GM19438 (cell line): Measurements from ENCODE around the gene EDEM2.
"Not testable (repeated sequence)": the region's sequence is repeated elsewhere in the genome, so short reads cannot be mapped to it uniquely, and the experiment has no call there.

Experiments
- ATAC-seq: cut with Tn5 transposase; IDR thresholded peaks from one replicate; pipeline ENCODE4 v1.9.1; 2021; ENCODE audit warnings: low read depth; ENCODE audit not compliant: unreplicated experiment

EDEM2 gene

DNA sequence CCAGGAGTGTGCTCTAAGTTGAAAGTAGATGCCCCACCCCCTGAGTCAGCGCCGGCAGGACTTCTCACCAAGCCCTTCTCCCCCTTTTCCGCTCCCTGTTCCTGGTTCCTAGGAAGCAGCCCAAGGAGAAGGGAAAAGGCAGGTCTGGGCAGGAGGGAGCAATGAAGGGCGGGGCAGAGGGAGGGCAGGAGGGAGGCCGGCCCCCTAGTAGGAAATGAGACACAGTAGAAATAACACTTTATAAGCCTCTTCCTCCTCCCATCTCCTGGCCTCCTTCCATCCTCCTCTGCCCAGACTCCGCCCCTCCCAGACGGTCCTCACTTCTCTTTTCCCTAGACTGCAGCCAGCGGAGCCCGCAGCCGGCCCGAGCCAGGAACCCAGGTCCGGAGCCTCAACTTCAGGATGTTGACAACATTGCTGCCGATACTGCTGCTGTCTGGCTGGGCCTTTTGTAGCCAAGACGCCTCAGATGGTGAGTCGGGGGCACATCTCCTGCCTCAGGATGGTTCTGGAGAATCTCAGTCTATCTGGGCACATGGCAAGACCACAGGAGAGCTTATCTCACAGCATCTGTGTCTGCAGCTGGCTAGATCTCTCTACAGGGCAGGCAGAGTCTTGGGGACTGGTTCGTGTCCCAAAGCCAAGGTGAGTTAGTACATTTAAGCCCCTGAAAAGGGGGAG, 24.8 kb upstream of the EDEM2 start, which contains the start of gene PROCR:
TSS of gene PROCR (plus strand) at position 320 of the 681 bp plus-strand sequence. CDS start at position 403, 83 bp downstream.
- no peak for ATAC-seq

DNA sequence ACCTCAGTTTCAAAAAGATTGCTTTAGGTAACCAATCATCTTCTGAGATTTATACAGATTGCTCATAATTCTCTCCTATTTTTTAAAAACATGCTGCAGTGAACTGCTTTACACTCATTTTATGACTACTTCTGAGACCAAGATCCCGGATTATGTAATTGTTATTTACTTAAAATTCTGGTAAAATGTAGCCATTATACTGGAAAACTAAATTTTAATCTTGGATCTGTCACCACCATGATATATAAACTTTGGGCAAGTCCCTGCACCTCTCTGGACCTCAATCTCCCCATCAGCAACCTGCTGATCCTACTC, 24.3 kb upstream of the EDEM2 start:
- no peak for ATAC-seq

DNA sequence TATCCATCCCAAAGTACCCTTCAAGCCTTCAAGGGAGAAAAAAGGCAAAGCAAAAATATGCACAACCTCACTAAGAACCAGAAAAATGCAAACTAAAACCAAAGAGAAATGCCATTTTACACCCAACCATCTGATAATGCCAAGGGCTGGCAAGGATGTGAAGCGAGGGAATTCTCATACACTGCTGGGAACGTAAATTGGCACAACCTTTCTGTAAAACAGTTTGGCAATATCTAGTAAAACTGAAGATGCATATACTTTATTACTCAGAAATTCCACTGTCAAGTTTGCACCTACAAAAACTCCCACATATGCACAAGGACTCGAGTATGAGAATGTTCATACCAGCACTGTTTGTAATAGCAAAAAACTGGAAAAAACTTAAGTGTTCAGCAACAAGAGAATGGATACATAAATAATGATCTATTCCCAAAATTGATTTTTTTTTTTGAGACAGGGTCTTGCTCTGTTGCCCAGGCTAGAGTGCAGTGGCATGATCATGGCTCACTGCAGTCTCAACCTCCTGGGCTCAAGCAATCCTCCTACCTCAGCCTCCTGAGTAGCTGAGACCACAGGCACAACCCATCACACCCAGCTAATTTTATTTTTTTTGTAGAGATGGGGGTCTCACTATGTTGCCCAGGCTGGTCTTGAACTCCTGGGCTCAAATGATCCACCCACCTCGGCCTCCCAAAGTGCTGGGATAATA, 21.7 kb upstream of the EDEM2 start:
- not testable (repeated sequence) for ATAC-seq

DNA sequence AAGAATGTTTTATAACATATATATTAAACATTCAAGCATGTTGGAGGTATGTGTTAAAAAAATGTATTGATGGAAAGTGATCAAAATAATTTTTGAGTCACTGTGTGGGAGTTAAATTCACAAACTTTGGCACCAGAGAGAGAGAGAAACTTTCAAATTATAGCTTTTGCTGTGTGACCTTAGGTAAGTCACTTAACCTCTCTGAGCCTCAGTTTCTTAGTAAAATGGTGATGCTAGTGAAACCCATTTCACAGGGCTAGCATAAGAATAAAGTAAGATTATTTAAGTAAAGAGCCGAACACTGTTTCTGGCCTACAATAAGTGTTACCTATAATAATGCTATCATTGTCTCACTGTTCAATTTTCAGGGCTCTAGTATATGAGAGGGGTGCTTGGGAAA, 20.7 kb upstream of the EDEM2 start:
- no peak for ATAC-seq

DNA sequence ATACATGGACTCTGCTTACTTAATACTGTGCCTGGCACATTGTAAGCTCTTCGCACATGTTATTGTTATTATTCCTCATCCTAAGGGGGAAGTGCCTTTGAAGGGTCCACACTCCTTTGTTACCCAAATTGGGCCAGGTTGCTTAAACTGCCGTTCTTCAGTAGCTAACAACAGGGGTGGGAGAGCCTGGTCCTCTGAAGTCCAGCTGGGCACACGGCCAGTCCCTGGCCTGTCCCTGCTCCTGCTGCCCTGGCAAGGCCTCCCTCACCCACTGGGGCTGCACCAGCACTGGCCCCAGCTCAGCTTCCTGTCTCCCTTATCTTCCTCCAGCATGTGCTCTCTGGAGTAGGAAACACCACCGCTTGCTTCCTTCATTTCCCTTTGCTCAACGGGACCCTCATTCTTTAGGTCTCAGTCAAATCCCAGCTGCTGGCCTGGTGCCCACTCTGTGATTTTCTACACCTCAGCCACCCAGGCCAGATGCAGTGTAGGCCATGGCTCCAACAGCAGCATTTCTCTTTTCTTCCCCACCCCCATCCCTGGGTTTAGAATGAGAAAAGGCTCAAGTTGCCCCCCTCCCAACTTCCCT, 19.2 kb upstream of the EDEM2 start:
- ATAC-seq, result no peak

DNA sequence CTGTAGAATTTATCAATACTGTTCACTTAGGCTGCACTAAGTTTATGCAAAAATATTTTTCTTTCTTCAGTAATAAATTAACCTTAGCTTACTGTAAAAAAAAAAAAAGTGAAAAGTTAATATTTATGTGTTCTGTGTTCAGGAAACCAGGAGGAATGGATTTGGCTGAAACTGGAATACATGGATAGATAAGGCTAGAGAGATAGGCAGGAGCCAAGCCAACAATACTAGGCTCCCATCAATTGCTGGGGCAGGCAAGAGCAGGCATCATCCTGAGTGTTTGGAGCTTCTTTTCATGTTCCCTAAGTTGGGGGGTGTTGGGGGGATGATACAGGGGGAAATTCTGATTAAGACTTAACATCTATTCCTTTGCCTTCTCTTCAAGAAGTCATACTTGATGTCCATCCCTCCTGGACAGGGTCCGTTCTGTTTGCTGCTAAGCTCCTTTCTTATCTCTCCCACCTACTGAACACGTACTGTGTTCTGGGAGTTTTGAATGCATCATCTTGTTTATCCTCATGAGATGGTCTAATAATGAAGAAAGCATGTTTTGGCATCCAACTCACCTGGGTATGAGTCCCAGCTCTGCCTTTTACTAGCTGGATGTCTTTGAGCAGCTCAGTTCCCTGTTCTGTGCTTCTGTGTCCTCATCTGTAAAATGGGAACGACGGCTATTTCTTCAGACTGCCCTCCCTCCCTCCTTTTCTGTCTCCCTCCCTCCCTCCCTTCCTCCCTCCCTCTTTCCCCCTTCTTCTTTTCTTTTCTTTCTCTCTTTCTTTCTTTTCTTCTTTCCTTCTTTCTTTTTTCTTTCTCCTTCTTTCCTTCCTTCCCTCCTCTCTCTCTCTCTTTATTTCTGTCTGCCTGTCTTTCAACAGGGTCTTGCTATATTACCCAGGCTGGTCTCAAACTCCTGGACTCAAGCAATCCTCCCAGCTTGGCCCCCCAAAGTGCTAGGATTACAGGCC, 18.4 kb upstream of the EDEM2 start:
- ATAC-seq, result no peak

DNA sequence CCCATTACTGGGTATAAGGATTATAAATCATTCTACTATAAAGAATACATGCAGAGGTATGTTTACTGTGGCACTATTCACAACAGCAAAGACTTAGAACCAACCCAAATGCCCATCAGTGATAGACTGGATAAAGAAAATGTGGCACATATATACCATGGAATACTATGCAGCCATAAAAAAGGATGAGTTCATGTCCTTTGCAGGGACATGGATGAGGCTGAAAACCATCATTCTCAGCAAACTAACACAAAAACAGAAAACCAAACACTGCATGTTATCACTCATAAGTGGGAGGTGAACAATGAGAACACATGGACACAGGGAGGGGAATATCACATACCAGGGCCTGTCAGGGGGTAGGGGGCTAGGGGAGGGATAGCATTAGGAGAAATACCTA, 17.4 kb upstream of the EDEM2 start:
- not testable (repeated sequence) for ATAC-seq

DNA sequence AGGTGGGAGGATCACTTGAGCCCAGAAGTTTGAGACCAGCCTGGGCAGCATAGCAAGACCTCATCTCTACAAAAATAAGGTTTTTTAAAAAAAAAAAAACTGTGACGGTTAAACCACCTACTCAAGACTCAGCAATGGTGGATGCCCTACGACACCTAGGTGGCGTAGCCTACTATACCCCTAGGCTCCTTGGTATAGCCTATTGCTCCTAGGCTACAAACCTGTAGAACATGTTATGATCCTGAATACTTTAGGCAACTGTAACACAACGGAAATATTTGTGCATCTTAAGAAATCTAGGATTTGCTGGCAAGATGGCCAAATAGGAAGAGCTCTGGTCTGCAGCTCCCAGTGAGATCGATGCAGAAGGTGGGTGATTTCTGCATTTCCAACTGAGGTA, 13.2 kb upstream of the EDEM2 start:
- ATAC-seq, result not testable (repeated sequence)

DNA sequence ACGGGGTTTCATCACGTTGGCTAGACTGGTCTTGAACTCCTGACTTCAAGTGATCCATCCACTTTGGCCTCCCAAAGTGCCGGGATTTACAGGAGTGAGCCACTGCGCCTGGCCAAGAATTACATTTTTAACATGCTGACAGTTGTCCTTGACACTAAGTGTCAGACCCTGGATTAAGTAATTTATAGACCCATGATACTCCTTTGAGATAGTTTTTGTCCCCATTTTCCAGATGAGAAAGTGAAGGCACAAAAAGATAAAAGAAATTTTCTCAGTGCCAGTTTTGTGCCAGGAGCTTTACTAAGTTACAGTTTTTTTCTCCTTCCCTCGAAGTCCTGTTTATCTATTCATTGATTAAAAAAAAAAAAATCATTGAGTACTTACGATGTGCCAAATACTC, 9.8 kb upstream of the EDEM2 start:
- no peak for ATAC-seq

DNA sequence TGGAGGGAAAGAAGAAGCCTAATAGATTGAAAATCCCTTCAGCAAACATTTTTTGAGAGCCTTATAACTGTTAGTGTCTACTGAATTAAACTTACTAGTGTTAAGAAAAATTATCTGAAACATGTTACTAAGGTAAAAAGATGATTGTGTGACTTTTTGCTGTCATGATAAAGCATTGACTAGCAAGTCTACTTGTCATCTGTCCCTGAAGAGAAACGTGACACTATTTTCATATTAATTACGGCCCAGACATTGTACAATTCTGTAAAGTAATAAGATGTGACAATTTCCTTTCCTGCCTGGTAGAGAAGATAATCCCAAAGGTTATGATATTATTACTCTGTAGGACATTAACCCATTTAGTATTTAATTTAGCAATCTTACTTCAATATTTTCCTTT, 8.8 kb upstream of the EDEM2 start:
- ATAC-seq, result no peak

DNA sequence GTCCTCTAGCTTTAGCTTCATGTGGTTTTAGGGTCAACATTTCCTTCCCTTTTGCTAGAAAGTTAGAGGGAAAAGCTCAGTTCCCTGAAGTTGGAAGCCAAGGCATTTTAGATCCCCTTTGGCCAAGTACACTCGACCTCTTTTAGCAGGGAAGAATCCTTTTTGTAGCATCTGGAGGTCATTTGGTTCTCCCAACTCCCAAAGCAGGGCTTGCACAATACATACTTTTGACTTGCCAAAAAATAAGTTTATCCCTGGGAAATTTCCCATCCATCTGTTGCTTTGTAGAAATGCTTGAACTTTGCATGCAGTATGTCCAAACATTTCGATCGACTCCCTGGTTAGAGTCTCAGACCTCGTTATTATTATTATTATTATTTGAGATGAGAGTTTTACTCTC, 4.6 kb upstream of the EDEM2 start:
- no peak for ATAC-seq

DNA sequence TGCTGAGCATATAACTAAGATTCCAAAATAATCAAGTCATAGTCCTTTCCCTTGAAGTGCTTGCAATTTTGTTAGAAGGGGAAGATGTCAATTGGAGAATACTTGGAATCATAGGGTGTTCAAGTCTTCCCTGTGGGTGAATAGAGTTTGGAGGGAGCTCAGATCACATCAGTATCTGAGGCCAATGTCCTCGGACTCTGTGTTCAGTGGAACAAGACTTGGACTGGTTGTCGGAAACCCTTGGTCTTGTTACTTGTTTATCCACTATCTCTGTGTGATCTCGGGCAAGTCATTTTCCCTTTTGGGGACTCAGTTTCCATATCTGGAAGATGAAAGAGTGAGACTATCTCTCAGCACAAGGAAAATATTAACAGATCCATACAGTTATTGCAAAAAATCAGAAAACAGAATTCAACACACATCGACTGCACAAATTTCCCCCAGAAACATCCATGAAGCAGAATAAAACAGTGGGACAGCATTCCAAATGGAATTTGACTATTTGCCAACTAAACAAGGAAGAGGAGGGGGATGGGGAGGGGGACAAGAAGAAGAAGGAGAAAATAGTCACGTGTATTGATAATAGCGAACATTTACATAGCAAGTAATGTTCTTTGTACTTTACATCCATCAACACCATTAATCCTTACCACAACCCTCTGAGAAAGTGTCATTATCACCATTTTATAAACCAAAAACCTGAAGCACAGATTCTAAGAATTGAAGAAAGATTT, 3.9 kb upstream of the EDEM2 start:
- no peak for ATAC-seq

DNA sequence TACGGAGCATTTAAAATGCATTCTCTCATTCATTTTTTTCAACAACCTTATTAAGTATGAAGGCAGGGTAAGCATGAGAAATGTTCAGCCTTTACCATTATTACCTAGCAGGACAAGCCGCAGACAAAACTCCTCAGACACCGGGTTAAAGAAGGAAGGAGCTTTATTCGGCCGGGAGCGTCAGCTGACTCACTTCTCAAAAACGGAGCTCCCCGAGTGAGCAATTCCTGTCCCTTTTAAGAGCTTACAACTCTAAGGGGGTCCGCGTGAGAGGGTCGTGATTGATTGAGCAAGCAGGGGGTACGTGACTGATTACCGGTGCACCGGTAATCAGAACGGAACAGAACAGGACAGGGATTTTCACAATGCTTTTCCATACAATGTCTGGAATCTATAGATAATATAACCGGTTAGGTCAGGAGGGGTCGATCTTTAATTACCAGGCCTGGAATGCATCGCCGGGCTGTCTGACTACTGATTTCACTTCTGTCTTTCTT, 487 bp upstream of the EDEM2 start:
- ATAC-seq, result peak; percentile 9

DNA sequence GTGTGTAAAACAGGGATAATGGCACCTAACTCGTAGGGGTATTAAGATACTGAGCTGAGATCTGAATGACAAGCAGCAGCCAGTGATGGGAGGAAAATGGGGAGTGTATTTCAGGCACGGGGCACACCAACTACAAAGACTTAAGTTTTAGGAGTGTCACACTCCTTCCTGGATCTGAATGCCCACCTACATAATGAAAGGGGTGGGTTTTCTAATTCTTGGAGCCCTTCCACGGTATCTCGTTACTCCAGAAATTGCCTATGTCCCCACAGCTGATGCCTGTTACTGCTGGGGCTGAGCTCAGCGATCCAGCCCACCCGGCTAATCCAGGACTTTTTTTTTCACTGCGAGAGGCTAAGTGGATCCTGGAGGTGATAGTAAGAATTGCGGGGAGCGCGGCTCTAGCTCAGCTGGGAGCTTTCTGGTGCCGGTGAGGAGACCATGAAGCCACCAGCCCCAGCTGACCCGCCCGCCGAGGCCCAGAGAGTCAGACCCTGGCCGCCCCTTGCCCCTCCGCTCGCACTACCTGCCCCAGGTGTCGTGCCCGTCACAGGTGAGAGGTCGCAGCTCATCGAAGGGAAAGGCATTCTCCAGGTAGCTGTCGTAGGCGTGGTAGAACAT, 727 bp downstream of the EDEM2 start:
- peak; percentile 10 for ATAC-seq

DNA sequence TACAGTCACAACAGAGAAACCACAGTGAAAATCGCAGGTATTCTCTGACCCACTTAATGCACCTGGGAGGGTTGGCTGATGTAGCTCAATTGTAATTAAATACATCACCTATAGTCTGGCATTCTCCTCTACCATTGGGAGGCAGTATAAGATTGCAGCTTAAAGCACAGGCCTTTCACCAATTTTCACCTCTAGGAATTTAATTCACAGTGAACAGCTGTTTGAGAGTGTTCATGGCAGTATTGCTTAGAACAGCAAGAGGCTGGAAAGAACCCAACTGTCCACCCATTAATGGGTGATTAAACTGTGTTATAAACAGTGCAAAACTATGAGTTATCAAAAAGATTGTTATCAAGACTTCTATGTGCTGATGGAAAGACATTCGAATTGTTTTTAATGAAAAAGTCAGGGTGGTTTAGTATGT, 2.0 kb downstream of the EDEM2 start:
- no peak for ATAC-seq

DNA sequence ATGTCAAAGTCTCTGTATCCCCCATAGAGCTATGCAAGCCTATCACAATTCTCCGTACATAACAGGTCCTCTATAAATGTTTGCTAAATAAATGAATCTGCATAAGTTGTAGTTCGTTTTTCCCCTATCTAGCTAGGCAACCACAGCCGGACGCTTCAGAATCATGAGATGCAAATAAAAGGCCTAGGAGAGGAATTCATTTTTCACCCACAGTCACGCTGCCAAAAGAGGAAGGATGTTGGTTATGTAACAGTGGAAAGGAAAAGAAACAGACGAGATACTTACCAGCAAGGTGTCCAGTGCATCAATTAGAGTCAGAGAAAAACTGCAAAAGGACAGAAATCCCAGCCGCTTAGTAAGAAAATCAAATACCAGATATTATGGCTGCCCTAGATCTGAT, 2.4 kb downstream of the EDEM2 start:
- ATAC-seq, result no peak

DNA sequence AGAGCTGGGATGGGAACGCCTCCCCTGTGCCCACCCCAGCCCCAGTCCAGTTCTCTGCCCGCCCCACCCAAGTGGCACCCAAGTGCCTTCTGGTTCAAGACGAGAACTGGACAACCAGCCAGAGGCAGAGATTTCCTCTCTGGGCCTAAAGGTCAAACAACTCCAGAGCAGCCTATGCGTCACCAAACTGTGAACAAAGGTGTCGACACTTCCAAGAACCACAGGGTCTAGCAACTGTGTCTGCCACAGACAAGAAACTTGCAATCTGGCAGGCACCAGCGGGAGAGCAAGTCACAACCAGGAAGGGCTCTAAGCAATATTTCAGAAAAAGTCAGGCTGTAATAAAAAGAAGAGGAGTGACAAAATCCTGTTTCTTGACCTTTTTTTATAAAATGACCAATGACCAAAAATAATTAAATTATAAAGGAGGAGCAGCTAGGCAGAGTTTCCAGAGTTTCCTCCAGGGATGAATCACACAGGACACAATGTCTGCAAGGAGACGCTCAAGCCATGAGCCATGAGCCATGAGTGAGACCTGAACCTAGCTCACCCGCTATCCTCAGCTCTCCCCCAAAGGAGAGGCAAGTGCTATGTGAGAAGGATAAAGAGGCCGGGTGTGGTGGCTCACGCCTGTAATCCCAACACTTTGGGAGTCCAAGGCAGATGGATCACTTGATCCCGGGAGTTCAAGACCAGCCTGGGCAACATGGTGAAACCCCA, 11.1 kb downstream of the EDEM2 start:
- ATAC-seq, result no peak

DNA sequence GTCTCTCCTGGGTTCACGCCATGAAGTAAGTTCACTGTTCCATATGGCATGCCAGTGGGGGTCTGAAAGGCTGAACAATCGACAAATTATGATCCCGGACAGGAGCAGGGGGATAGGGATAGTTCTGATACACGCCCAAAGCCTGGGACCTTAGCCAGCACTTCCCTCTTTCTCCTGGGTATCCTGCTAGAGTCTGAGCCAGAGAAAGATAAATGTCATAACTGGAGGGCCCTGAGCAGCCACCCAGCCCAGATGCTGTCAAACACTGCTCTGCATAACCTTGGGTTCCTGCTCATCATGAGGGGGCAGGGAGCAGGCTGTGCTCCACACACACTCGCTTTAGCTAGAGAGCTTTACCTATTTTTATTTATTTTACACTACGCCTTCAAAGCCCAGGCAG, 12.3 kb downstream of the EDEM2 start:
- no peak for ATAC-seq

DNA sequence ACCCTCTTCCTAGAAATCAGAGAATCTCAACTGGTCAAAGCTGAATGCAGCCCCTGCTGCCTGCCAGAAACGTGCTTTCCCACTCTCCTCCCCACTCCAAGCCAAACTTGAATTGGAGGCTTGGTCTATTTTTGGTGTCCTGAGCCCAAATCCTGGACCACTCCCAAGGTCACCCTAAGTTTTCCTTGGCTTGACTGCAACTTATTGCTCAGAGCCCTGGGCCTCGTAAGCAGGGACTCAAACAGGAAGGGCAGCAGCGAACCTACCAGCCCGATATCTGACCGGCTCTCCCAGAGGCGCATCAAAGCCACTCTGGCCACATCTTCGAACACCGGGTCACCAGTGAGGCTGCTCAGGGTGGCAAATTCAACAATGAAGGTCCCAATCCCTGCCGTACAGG, 12.7 kb downstream of the EDEM2 start:
- no peak for ATAC-seq
